ENCODE data around the gene COTL1.

COTL1 gene

GRCh38 chr16:84618581-84619460 is 943 bp upstream of the COTL1 start:
- DNase-seq (ENCODE audit: low read depth) = peak; percentile 96
- TF ChIP-seq, protein P1, sequence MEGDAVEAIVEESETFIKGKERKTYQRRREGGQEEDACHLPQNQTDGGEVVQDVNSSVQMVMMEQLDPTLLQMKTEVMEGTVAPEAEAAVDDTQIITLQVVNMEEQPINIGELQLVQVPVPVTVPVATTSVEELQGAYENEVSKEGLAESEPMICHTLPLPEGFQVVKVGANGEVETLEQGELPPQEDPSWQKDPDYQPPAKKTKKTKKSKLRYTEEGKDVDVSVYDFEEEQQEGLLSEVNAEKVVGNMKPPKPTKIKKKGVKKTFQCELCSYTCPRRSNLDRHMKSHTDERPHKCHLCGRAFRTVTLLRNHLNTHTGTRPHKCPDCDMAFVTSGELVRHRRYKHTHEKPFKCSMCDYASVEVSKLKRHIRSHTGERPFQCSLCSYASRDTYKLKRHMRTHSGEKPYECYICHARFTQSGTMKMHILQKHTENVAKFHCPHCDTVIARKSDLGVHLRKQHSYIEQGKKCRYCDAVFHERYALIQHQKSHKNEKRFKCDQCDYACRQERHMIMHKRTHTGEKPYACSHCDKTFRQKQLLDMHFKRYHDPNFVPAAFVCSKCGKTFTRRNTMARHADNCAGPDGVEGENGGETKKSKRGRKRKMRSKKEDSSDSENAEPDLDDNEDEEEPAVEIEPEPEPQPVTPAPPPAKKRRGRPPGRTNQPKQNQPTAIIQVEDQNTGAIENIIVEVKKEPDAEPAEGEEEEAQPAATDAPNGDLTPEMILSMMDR (conservative IDR thresholded peaks at IDR 0.05; ENCODE audit: low read depth, low read length) = no peak
- peak overlapping the region; percentile 33 for H3K4me3 ChIP-seq (ENCODE audit: low read depth, low read length)

- peak; percentile 16 for DNase-seq (ENCODE audit: low read depth)
- TF ChIP-seq, protein P1 (conservative IDR thresholded peaks at IDR 0.05; ENCODE audit: low read depth, low read length) = no peak
- peak overlapping the region; percentile 77 for H3K4me3 ChIP-seq (ENCODE audit: low read depth, low read length)
These were observed 662 bp downstream of the COTL1 start for GRCh38 chr16:84617041-84617790.

- TF ChIP-seq, protein P1 (conservative IDR thresholded peaks at IDR 0.05; ENCODE audit: low read depth, low read length) = no peak
- peak overlapping the region; percentile 77 for H3K4me3 ChIP-seq (ENCODE audit: low read depth, low read length)
- peak; percentile 38 for DNase-seq (ENCODE audit: low read depth)
These were observed 1.4 kb downstream of the COTL1 start for GRCh38 chr16:84616515-84616914.

- peak overlapping the region; percentile 20 for H3K4me3 ChIP-seq (ENCODE audit: low read depth, low read length)
- peak; percentile 58 for DNase-seq (ENCODE audit: low read depth)
- TF ChIP-seq, protein P1 (conservative IDR thresholded peaks at IDR 0.05; ENCODE audit: low read depth, low read length) = no peak
These were observed 2.7 kb downstream of the COTL1 start for GRCh38 chr16:84614968-84615813.

DNA sequence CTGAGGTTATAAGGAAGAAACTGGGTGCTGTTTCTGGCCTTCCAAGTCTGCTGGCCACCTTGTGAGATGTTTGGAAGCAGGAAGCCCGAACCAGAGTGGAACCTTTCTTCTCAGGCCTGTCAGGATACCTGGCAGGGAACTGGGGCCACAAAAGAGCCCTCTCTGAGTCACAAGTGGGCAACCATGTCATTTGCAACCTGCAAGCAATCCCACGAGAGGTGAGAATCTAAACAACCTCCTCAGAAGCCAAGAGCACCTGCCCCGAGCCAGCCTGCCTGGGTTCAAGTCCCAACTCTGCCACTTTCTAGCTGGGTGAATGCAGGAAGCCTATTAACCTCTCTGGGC is 3.3 kb downstream of the COTL1 start:
- no peak for DNase-seq (ENCODE audit: low read depth)
- no peak overlapping the region for H3K4me3 ChIP-seq (ENCODE audit: low read depth, low read length)
- TF ChIP-seq, protein P1 (conservative IDR thresholded peaks at IDR 0.05; ENCODE audit: low read depth, low read length) = no peak

- peak; percentile 14 for DNase-seq (ENCODE audit: low read depth)
- no peak overlapping the region for H3K4me3 ChIP-seq (ENCODE audit: low read depth, low read length)
- TF ChIP-seq, protein P1 (conservative IDR thresholded peaks at IDR 0.05; ENCODE audit: low read depth, low read length) = no peak
These were observed 3.8 kb downstream of the COTL1 start for GRCh38 chr16:84614073-84614459.
